B cell (primary cell): ENCODE measurements around the gene UBAP1L.

Experiments used
- CTCF ChIP-seq: fragments of 200-600 bp; IDR thresholded peaks from one replicate; pipeline ENCODE4 v1.8.0; 2022; ENCODE audit warnings: antibody characterized with exemption, mild to moderate bottlenecking
- EZH2 ChIP-seq: IDR thresholded peaks from 2 replicates; pipeline ENCODE4 v1.6.1; 2012; ENCODE audit warnings: borderline replicate concordance, low read depth, mild to moderate bottlenecking, moderate library complexity, low read length; ENCODE audit not compliant: insufficient read depth, poor library complexity, severe bottlenecking

- TF ChIP-seq CTCF, result no peak
- no peak for TF ChIP-seq EZH2
Measured at GRCh38 chr15:65062726-65063125, 52.3 kb downstream of the UBAP1L start.
